ENCODE data around the gene SERPINI1. TPM values are rescaled to one million over a fixed set of nuclear protein-coding genes. Genes with fewer than 3 reads are reported as not detected.

SERPINI1 gene
- total RNA-seq, 2 donors from 2014 or later = 2.9 to 4.1 TPM

- DNase-seq (ENCODE audit: low spot score) = no peak
- Mint-ChIP-seq H3K4me3 (no peak overlapping the region), H3K4me1 (ENCODE audit: low read depth in 2 of 2) (no peaks in the 10 kb centered on the region), H3K36me3 (no peaks in the 10 kb centered on the region), H3K27ac (no peak overlapping the region), H3K9me3 (no peaks in the 10 kb centered on the region), H3K27me3 (no peaks in the 10 kb centered on the region)
- no peak for ATAC-seq
Observed at GRCh38 chr3:167830007-167830406, 94.5 kb downstream of the SERPINI1 start.

GRCh38 chr3:167835359-167835758, 99.8 kb downstream of the SERPINI1 start:
- H3K4me1 Mint-ChIP-seq (ENCODE audit: low read depth in 2 of 2) = no peaks in the 10 kb centered on the region
- ATAC-seq (no peak), DNase-seq (ENCODE audit: low spot score) (no peak)
- H3K36me3 Mint-ChIP-seq = no peaks in the 10 kb centered on the region
- H3K9me3 Mint-ChIP-seq = no peaks in the 10 kb centered on the region
- peaks cover 0 to 7% of the 10 kb centered on the region in 2 donors for H3K27me3 Mint-ChIP-seq
- H3K4me3 Mint-ChIP-seq = no peak overlapping the region
- H3K27ac Mint-ChIP-seq = no peak overlapping the region

DNA sequence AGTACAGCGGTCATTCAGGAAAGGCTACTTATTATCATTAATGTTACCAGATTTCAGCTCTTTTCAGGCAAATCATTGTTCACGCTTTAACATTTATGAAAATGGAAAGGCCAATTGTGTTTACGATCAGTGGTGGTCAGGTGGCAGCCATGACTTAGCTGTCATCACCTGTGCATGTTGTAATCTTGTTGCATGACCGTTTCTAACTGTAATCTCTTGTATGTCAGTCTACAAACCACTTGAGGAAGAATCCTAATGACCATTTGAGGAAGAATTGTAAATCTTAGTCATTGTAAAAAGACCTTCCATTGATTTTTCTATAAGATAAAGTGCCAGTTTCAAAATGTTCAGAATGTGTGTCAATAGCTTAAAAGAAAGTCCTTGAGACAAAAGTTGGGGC, 100.4 kb downstream of the SERPINI1 start:
- Mint-ChIP-seq H3K27ac (no peak overlapping the region), H3K27me3 (peaks cover 0 to 7% of the 10 kb centered on the region in 2 donors), H3K36me3 (no peaks in the 10 kb centered on the region), H3K9me3 (no peaks in the 10 kb centered on the region), H3K4me1 (ENCODE audit: low read depth in 2 of 2) (no peaks in the 10 kb centered on the region), H3K4me3 (no peak overlapping the region)
- DNase-seq (ENCODE audit: low spot score) = no peak
- ATAC-seq = no peak

- Mint-ChIP-seq H3K36me3 (no peaks in the 10 kb centered on the region), H3K4me3 (no peak overlapping the region), H3K4me1 (ENCODE audit: low read depth in 2 of 2) (no peaks in the 10 kb centered on the region), H3K27ac (no peak overlapping the region), H3K9me3 (no peaks in the 10 kb centered on the region), H3K27me3 (peaks cover 0 to 7% of the 10 kb centered on the region in 2 donors)
- ATAC-seq (no peak), DNase-seq (ENCODE audit: low spot score) (no peak)
Observed at GRCh38 chr3:167837466-167837865, 101.9 kb downstream of the SERPINI1 start.

DNA sequence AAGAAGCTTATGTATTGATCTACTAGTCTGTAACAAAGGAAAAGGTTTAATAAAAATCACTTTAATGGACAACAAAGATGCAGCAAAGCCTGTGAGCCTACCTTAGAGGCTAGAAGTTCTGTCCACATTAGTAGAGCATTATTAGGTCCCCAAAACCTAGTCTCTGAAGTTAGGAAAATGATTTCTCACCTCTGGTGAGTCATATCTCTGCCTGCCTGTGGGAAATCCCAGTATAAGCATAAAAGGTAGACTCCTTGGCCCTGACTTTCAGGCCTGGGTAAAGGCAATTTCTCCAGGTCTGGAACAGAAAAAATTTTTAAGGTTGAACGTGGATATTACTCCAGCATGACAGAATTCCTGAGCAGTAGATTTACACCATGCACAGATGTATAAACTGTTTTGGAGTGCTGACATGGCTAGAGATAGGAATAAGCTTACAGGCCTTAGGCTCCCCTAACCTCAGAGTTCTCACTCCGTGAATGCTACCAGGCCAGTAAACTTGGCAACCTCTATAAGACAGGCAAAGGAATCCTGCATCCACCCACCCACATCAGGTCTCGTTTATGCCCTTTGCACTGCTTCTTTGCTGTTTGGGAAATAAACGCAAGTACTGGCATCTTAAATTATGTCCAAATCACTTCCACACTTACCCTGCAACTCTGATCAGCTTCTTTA, 104.1 kb downstream of the SERPINI1 start:
- Mint-ChIP-seq H3K36me3 (no peaks in the 10 kb centered on the region), H3K27ac (no peak overlapping the region), H3K4me1 (ENCODE audit: low read depth in 2 of 2) (no peaks in the 10 kb centered on the region), H3K27me3 (peaks cover 0 to 7% of the 10 kb centered on the region in 2 donors), H3K4me3 (no peak overlapping the region), H3K9me3 (no peaks in the 10 kb centered on the region)
- DNase-seq (ENCODE audit: low spot score) (no peak), ATAC-seq (no peak)

- Mint-ChIP-seq H3K27me3 (peaks cover 0 to 7% of the 10 kb centered on the region in 2 donors), H3K27ac (no peak overlapping the region), H3K4me1 (ENCODE audit: low read depth in 2 of 2) (no peaks in the 10 kb centered on the region), H3K36me3 (no peaks in the 10 kb centered on the region), H3K4me3 (no peak overlapping the region), H3K9me3 (no peaks in the 10 kb centered on the region)
- DNase-seq (ENCODE audit: low spot score) = no peak
- ATAC-seq = no peak
Observed at GRCh38 chr3:167840247-167840646, 104.7 kb downstream of the SERPINI1 start.

DNA sequence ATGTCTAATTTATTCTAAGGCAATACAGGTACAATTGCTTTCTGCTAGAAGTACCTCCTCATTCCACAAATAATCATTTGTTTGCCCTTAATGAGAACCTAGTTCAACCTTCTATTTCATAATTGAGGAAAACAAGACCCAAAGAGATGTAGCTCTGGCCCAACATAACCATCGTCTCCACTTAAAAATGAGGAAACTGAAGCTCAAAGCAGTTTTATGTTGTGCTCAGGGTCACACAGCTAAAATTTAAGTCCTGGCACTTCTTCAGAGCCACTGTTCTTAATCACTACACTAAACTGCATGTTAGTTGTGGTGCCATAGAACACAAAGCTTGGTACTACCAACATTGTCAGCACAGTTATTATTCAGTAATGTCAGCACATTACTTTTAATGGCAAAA, 108.0 kb downstream of the SERPINI1 start:
- DNase-seq (ENCODE audit: low spot score) (no peak), ATAC-seq (no peak)
- Mint-ChIP-seq H3K9me3 (no peaks in the 10 kb centered on the region), H3K27me3 (peaks cover 0 to 7% of the 10 kb centered on the region in 2 donors), H3K4me1 (ENCODE audit: low read depth in 2 of 2) (no peaks in the 10 kb centered on the region), H3K27ac (no peak overlapping the region), H3K4me3 (no peak overlapping the region), H3K36me3 (no peaks in the 10 kb centered on the region)

GRCh38 chr3:167843886-167844285, 108.4 kb downstream of the SERPINI1 start:
- H3K36me3 Mint-ChIP-seq = no peaks in the 10 kb centered on the region
- no peak for DNase-seq (ENCODE audit: low spot score)
- no peaks in the 10 kb centered on the region for H3K9me3 Mint-ChIP-seq
- no peaks in the 10 kb centered on the region for H3K4me1 Mint-ChIP-seq (ENCODE audit: low read depth in 2 of 2)
- H3K27me3 Mint-ChIP-seq = peaks cover 0 to 7% of the 10 kb centered on the region in 2 donors
- no peak for ATAC-seq
- no peak overlapping the region for H3K27ac Mint-ChIP-seq
- no peak overlapping the region for H3K4me3 Mint-ChIP-seq

- DNase-seq (ENCODE audit: low spot score) (no peak), ATAC-seq (no peak)
- H3K27me3 Mint-ChIP-seq = peaks cover 0 to 7% of the 10 kb centered on the region in 2 donors
- no peaks in the 10 kb centered on the region for H3K4me1 Mint-ChIP-seq (ENCODE audit: low read depth in 2 of 2)
- H3K27ac Mint-ChIP-seq = no peak overlapping the region
- H3K9me3 Mint-ChIP-seq = no peaks in the 10 kb centered on the region
- no peak overlapping the region for H3K4me3 Mint-ChIP-seq
- no peaks in the 10 kb centered on the region for H3K36me3 Mint-ChIP-seq
Observed at GRCh38 chr3:167844528-167844927, 109.0 kb downstream of the SERPINI1 start.

DNA sequence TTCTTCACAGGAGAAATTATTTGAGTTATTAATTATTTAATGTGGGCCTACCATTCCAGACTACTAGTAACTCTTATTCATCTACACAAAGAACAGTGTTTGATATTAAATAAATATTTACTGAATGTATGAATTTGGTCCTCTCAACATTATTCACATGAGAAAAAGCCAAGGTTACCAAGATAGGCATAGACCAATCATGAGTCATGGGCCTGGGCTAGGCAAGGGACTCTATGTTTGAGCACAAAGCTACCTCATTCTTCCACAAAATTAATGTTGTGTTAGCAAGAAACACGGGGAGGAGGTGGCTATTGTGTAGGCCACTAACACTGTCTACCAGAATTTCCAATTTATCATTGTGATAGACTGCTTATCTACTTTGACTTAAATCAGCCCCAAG, 115.7 kb downstream of the SERPINI1 start:
- Mint-ChIP-seq H3K4me1 (ENCODE audit: low read depth in 2 of 2) (no peaks in the 10 kb centered on the region), H3K27me3 (peaks cover 2 to 14% of the 10 kb centered on the region in 2 donors), H3K36me3 (no peaks in the 10 kb centered on the region), H3K9me3 (no peaks in the 10 kb centered on the region), H3K4me3 (no peak overlapping the region), H3K27ac (no peak overlapping the region)
- ATAC-seq (no peak), DNase-seq (ENCODE audit: low spot score) (no peak)

DNA sequence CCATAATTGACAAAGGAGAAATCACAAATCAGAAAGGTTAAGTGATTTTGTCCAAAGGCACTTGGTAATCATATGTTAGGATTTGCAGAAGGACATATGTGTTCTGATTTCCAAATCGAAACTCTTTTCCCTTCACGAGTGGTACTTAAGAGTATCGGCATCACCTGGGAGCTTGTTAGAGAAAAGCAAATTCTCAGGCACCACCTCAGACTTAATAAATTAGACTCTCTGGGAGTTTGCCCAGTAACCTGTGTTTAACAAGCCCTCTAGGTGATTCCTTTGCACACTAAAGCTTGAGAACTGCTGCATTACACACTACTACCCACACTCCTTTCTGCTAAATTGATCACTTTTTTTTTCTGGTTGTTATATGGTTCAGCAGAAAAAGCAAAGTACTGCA, 116.2 kb downstream of the SERPINI1 start:
- no peak for DNase-seq (ENCODE audit: low spot score)
- no peak overlapping the region for H3K4me3 Mint-ChIP-seq

DNA sequence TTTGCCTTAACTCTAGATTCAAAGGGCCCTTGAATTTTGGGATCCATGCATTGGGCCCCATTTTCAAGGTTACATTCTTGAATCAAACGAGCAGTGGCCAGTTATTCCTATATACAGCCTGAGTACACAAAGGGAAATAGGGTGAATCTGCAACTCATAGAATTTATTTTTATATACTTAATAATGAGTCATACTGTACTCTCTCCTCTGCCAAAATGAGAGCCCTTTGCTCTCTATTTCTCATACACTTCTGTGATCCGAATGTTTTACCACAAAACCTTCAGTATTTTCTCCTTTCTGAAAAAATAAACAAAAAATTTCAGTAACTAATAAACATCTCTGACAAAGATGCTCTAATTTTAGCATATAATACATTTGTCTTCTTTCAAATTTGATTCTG, 116.7 kb downstream of the SERPINI1 start:
- no peak for ATAC-seq
- Mint-ChIP-seq H3K27ac (no peak overlapping the region), H3K27me3 (peaks cover 2 to 14% of the 10 kb centered on the region in 2 donors), H3K36me3 (no peaks in the 10 kb centered on the region), H3K4me3 (no peak overlapping the region), H3K4me1 (ENCODE audit: low read depth in 2 of 2) (no peaks in the 10 kb centered on the region), H3K9me3 (no peaks in the 10 kb centered on the region)
- no peak for DNase-seq (ENCODE audit: low spot score)

More for the DNA sequence above, 116.2 kb downstream of the SERPINI1 start:
- no peaks in the 10 kb centered on the region for H3K9me3 Mint-ChIP-seq
- no peaks in the 10 kb centered on the region for H3K36me3 Mint-ChIP-seq
- peaks cover 2 to 14% of the 10 kb centered on the region in 2 donors for H3K27me3 Mint-ChIP-seq
- ATAC-seq = no peak
- no peaks in the 10 kb centered on the region for H3K4me1 Mint-ChIP-seq (ENCODE audit: low read depth in 2 of 2)
- no peak overlapping the region for H3K27ac Mint-ChIP-seq

- Mint-ChIP-seq H3K36me3 (no peaks in the 10 kb centered on the region), H3K4me1 (ENCODE audit: low read depth in 2 of 2) (no peaks in the 10 kb centered on the region), H3K9me3 (no peaks in the 10 kb centered on the region), H3K27ac (no peak overlapping the region), H3K4me3 (no peak overlapping the region), H3K27me3 (peaks cover 2 to 7% of the 10 kb centered on the region in 2 donors)
- DNase-seq (ENCODE audit: low spot score) = no peak
- ATAC-seq = no peak
Observed at GRCh38 chr3:167854063-167854462, 118.5 kb downstream of the SERPINI1 start.

DNA sequence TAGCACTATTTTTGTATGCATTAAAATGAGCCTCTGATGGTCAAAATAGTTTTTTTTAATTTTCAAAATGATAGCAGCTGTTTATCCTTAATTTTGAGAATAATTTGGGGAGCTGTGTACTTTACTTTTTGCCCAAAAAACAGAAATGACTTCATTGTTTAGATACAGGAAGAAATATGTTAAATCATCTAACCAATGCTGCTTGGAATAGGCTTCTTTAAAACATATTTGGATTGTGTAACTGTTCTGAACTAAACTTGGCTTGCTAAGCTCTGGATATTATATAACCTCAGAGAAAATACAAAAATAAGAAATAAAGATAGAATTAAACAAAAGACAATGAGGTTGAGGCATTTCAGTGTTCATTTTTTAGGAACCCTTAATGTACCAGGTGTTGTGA, 119.3 kb downstream of the SERPINI1 start:
- DNase-seq (ENCODE audit: low spot score) (no peak), ATAC-seq (no peak)
- H3K27ac Mint-ChIP-seq = no peak overlapping the region
- H3K27me3 Mint-ChIP-seq = peaks cover 2 to 4% of the 10 kb centered on the region in 2 donors
- no peak overlapping the region for H3K4me3 Mint-ChIP-seq
- H3K4me1 Mint-ChIP-seq (ENCODE audit: low read depth in 2 of 2) = no peaks in the 10 kb centered on the region
- H3K36me3 Mint-ChIP-seq = no peaks in the 10 kb centered on the region
- H3K9me3 Mint-ChIP-seq = no peaks in the 10 kb centered on the region

DNA sequence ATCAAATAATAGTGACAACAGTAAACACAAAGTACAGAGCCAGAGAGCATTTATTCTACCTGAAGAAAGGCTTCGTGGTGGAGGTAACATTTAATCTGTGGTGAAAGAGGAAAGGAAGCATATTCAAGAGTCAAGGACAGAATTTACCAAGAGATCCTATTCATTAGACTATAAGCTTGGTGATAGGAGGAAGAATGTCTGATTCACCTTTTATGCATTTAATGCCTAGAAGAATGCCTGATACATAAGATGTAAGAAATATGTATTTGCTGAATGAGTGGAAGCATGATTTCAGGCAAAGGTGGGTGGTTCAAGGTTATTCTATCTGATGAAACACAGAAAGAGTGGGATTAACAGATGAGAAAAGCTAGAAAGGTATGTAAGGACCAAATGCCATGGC, 119.8 kb downstream of the SERPINI1 start:
- no peaks in the 10 kb centered on the region for H3K4me1 Mint-ChIP-seq (ENCODE audit: low read depth in 2 of 2)
- no peak overlapping the region for H3K4me3 Mint-ChIP-seq
- no peak overlapping the region for H3K27ac Mint-ChIP-seq
- no peaks in the 10 kb centered on the region for H3K27me3 Mint-ChIP-seq
- ATAC-seq (no peak), DNase-seq (ENCODE audit: low spot score) (no peak)
- H3K36me3 Mint-ChIP-seq = no peaks in the 10 kb centered on the region
- H3K9me3 Mint-ChIP-seq = no peaks in the 10 kb centered on the region

All from natural killer cell treated with Interleukin-12 subunit alpha and Interleukin-12 subunit beta and Interleukin-15 and Interleukin-18, amount 100 ng/mL, for 72 hours (primary cell).